Neuronal stem cell (in vitro differentiated cells): Measurements from ENCODE around the gene UBE2L3.

Source experiments
- DNase-seq: peaks from one replicate; pipeline ENCODE4 v3.0.0-alpha.2; 2013; ENCODE audit warnings: low spot score
- H2AFZ ChIP-seq: one replicate; pipeline ENCODE4 v1.6.1; 2013; ENCODE audit warnings: mild to moderate bottlenecking, low read length, inconsistent platforms
- H2AK5ac ChIP-seq: 2 replicates; pipeline ENCODE4 v1.6.1; 2013; ENCODE audit warnings: low read depth, mild to moderate bottlenecking, inconsistent platforms, low read length, moderate library complexity, mixed read lengths
- H2BK120ac ChIP-seq: 2 replicates; pipeline ENCODE4 v1.6.1; 2013; ENCODE audit warnings: low read depth, mild to moderate bottlenecking, inconsistent platforms, low read length, moderate library complexity, mixed read lengths
- H2BK12ac ChIP-seq: one replicate; pipeline ENCODE4 v1.6.1; 2013; ENCODE audit warnings: low read length, inconsistent platforms
- H2BK15ac ChIP-seq: 2 replicates; pipeline ENCODE4 v1.6.1; 2013; ENCODE audit warnings: mild to moderate bottlenecking, low read length, inconsistent platforms, mixed read lengths
- H2BK5ac ChIP-seq: one replicate; pipeline ENCODE4 v1.6.1; 2013; ENCODE audit warnings: inconsistent platforms, mild to moderate bottlenecking, low read length, moderate library complexity
- H3K14ac ChIP-seq: one replicate; pipeline ENCODE4 v1.6.1; 2013; ENCODE audit warnings: low read length, inconsistent platforms
- H3K18ac ChIP-seq: 2 replicates; pipeline ENCODE4 v1.6.1; 2013; ENCODE audit warnings: low read length, inconsistent platforms
- H3K23ac ChIP-seq: 2 replicates; pipeline ENCODE4 v1.6.1; 2013; ENCODE audit warnings: low read depth, mild to moderate bottlenecking, mixed read lengths, low read length, inconsistent platforms; ENCODE audit not compliant: poor library complexity
- H3K27ac ChIP-seq: replicated peaks from 3 replicates; pipeline ENCODE4 v1.5.1; 2013; ENCODE audit warnings: low read length, inconsistent platforms
- H3K27me3 ChIP-seq, 3 experiments: 2 replicates each; pipeline ENCODE4 v1.6.1; 2013; ENCODE audit warnings: low read length in 3 of 3, mild to moderate bottlenecking in 2 of 3, inconsistent platforms in 1 of 3, low read depth in 1 of 3, mixed read lengths in 1 of 3, moderate library complexity in 1 of 3; ENCODE audit not compliant: control insufficient read depth in 3 of 3, insufficient read depth in 3 of 3
- H3K36me3 ChIP-seq, 2 donors: replicated peaks in 1 of 2; 2 replicates each; pipeline ENCODE4 v1.6.1; 2013; ENCODE audit warnings: low read length in 2 of 2; ENCODE audit not compliant: control insufficient read depth in 2 of 2, insufficient read depth in 2 of 2
- H3K4ac ChIP-seq: 2 replicates; pipeline ENCODE4 v1.6.1; 2013; ENCODE audit warnings: inconsistent platforms, mild to moderate bottlenecking, low read length, moderate library complexity
- H3K4me1 ChIP-seq, 2 donors: 1 replicate in 1 of 2; 2 replicates in 1 of 2; pipeline ENCODE4 v1.6.1; 2013; ENCODE audit warnings: low read length in 2 of 2, low read depth in 1 of 2; ENCODE audit not compliant: control insufficient read depth in 2 of 2, insufficient read depth in 1 of 2
- H3K4me2 ChIP-seq: one replicate; pipeline ENCODE4 v1.6.1; 2013; ENCODE audit warnings: mild to moderate bottlenecking, low read length, inconsistent platforms; ENCODE audit not compliant: insufficient read depth, poor library complexity, severe bottlenecking
- H3K4me3 ChIP-seq, 2 donors: 2 replicates each; pipeline ENCODE4 v1.5.1; 2013; ENCODE audit warnings: low read length in 2 of 2, mild to moderate bottlenecking in 2 of 2, inconsistent platforms in 1 of 2, moderate library complexity in 1 of 2
- H3K79me1 ChIP-seq: one replicate; pipeline ENCODE4 v1.6.1; 2013; ENCODE audit warnings: low read depth, mild to moderate bottlenecking, inconsistent platforms, low read length, moderate library complexity
- H3K9ac ChIP-seq: one replicate; pipeline ENCODE4 v1.6.1; 2013; ENCODE audit warnings: mild to moderate bottlenecking, low read depth, low read length, inconsistent platforms; ENCODE audit not compliant: poor library complexity
- H3K9me3 ChIP-seq, 2 donors: replicated peaks in 1 of 2; 2 replicates each; pipeline versions ENCODE3 to v1.6.1; 2013; ENCODE audit warnings: low read length in 2 of 2, mild to moderate bottlenecking in 2 of 2, inconsistent platforms in 1 of 2, low read depth in 1 of 2, mixed read lengths in 1 of 2, moderate library complexity in 1 of 2; ENCODE audit not compliant: control insufficient read depth in 2 of 2, insufficient read depth in 1 of 2
- H4K8ac ChIP-seq: one replicate; pipeline ENCODE4 v1.6.1; 2013; ENCODE audit warnings: low read depth, mild to moderate bottlenecking, inconsistent platforms, low read length, moderate library complexity
- H4K91ac ChIP-seq: one replicate; pipeline ENCODE4 v1.6.1; 2013; ENCODE audit warnings: low read length, low read depth, mild to moderate bottlenecking, inconsistent platforms; ENCODE audit not compliant: poor library complexity
- WGBS, 2 donors: extraction: QIAGEN DNeasy Blood & Tissue Kit; methylation state at CpG; one replicate each; pipeline ENCODE4 v1.1.7; 2013; ENCODE audit warnings: missing lambda C conversion rate in 2 of 2, mixed read lengths in 1 of 2; ENCODE audit not compliant: insufficient read length in 2 of 2, insufficient replicate concordance in 1 of 2; ENCODE audit errors: extremely low coverage in 2 of 2; 5-methylcytosine and 5-hydroxymethylcytosine counted together

UBE2L3 gene

DNA sequence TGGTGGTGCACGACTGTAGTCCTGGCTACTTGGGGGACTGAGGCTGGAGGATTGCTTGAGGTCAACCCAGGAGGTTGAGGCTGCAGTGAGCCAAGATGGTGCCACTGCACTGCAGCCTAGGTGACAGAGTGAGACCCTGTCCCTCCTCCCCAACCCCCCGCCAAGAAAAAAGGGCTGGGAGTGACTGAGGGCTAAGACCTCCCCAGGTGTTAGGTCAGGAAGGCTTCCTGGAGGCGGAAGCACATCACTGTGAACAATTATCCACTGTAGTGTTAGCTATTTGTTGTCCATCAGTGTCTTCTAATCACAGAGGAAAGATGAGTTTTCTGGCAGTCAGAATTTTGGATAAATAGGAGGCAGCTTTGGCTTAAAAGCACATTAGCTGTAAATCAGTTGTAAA, 53.5 kb downstream of the UBE2L3 start:
- peaks cover 16 to 69% of the 10 kb centered on the region in 2 donors for H3K36me3 ChIP-seq
- no peak overlapping the region for H3K27ac ChIP-seq
- H3K9me3 ChIP-seq: no peaks in the 10 kb centered on the region
- no peak overlapping the region for H3K4ac ChIP-seq
- no peak overlapping the region for H3K14ac ChIP-seq
- no CpG with 5 or more reads among the region's 3 CpGs for WGBS, 2 donors
- no peak overlapping the region for H2AK5ac ChIP-seq
- H3K79me1 ChIP-seq: peaks cover 6% of the 10 kb centered on the region
- H3K4me2 ChIP-seq: no peak overlapping the region
- no peak overlapping the region for H2BK5ac ChIP-seq
- no peak overlapping the region for H2BK12ac ChIP-seq
- no peak overlapping the region for H3K18ac ChIP-seq
- H2AFZ ChIP-seq: no peak overlapping the region
- H2BK15ac ChIP-seq: no peak overlapping the region
- no peak overlapping the region for H4K91ac ChIP-seq
- H3K23ac ChIP-seq: no peak overlapping the region
- H3K4me1 ChIP-seq: peaks cover 2 to 5% of the 10 kb centered on the region in 2 donors
- H3K4me3 ChIP-seq: no peak overlapping the region
- no peaks in the 10 kb centered on the region for H3K27me3 ChIP-seq
- DNase-seq: no peak
- peak overlapping the region; percentile 61 for H3K9ac ChIP-seq
- H4K8ac ChIP-seq: no peak overlapping the region
- H2BK120ac ChIP-seq: no peak overlapping the region

DNA sequence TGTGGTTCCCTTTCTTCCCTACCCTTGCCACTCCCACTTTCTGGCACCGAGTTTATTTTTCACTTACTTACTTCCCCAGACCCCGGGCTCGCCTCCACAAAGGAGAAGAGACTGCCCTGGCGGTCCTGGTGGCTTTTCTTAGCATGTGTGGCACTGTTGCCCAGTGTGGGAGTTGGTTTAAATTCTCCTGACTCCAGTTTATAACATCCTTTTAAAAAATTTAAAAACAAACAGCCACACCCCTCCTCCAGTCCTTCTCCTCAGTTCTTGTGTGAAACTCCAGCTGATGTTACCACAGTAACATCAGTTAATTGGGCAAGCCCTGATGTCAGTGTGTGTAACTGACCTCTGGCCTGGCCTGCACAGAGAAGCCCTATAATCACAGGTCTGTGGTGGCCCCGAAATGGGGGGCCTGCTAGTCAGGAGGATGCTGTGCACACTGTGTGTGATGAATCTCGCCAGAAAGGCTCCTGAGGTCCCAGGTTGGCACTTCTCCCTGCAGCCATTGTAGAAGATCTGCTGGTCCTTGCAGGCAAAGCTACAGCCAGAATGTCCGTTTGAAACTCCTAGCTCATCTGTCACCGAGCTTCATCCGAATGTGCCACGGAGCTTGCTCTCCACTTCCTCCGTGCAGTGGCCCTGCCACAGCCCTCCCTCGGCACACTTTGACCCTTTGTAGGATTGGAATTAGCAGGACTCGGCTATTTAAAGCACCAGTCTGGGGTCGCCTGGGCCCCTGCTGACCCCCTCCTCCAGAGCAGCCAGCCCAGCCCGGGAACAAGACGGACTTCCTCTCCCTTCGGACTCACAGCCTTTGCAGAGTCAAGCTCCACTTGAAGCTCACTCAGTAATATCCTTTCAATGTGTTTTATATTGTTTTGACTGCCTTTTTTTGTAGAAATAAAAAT, 54.8 kb downstream of the UBE2L3 start:
- no peak overlapping the region for H3K18ac ChIP-seq
- H2BK5ac ChIP-seq: no peak overlapping the region
- peaks cover 6% of the 10 kb centered on the region for H3K79me1 ChIP-seq
- H4K8ac ChIP-seq: no peak overlapping the region
- H2AFZ ChIP-seq: no peak overlapping the region
- no CpG with 5 or more reads among the region's 17 CpGs for WGBS, 2 donors
- peaks cover 19 to 73% of the 10 kb centered on the region in 2 donors for H3K36me3 ChIP-seq
- no peak overlapping the region for H3K4me3 ChIP-seq
- H3K27ac ChIP-seq: no peak overlapping the region
- no peak overlapping the region for H2AK5ac ChIP-seq
- H3K27me3 ChIP-seq: no peaks in the 10 kb centered on the region
- no peaks in the 10 kb centered on the region for H3K9me3 ChIP-seq
- H3K4me2 ChIP-seq: no peak overlapping the region
- DNase-seq: no peak
- H3K23ac ChIP-seq: peak overlapping the region; percentile 49
- no peak overlapping the region for H2BK15ac ChIP-seq
- H3K14ac ChIP-seq: no peak overlapping the region
- no peak overlapping the region for H3K9ac ChIP-seq
- H2BK12ac ChIP-seq: no peak overlapping the region
- no peak overlapping the region for H2BK120ac ChIP-seq
- peaks cover 2 to 5% of the 10 kb centered on the region in 2 donors for H3K4me1 ChIP-seq
- H4K91ac ChIP-seq: no peak overlapping the region
- H3K4ac ChIP-seq: no peak overlapping the region

DNA sequence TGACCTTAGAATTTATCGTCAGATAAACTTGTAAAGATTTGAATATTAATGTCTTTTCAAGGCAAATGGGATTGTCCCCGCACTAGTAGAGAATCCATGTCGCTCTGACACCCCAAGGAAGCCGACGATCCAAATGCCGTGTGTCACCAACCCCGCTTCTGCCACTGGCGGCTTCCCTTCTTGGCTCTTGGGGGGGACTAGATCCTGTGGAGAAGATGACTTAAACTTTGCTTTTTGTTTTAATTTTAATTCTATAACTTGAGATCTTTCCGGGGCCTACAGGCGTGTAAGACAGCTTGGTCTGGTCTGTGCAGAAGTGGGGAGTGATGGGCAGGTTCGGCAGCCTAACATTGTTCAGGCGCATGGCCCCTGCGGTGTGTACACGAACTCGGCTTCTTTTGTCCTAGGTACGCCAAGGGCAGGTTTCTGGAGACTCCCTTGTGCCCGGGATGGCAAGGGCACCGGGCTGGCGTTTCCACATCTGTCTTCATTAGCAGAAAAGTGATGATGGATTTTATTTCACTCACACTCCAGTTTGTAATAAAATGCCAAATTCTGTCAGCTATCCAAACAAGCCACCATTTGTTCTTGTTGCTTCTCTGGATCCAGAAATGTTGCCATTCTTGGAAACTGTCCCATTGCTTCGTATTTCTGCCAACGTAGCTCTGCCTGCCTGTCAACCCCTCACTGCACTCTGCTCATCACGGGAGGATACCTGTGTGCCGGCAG, 55.6 kb downstream of the UBE2L3 start:
- H4K8ac ChIP-seq: no peak overlapping the region
- H3K4ac ChIP-seq: no peak overlapping the region
- no peaks in the 10 kb centered on the region for H3K27me3 ChIP-seq
- H3K14ac ChIP-seq: no peak overlapping the region
- H2AK5ac ChIP-seq: no peak overlapping the region
- H3K18ac ChIP-seq: no peak overlapping the region
- H3K79me1 ChIP-seq: peaks cover 7% of the 10 kb centered on the region
- H3K4me3 ChIP-seq: no peak overlapping the region
- WGBS, 2 donors: no CpG with 5 or more reads among the region's 23 CpGs
- no peak for DNase-seq
- H4K91ac ChIP-seq: no peak overlapping the region
- no peak overlapping the region for H2BK15ac ChIP-seq
- peaks cover 3 to 5% of the 10 kb centered on the region in 2 donors for H3K4me1 ChIP-seq
- H3K9me3 ChIP-seq: peaks cover 0 to 1% of the 10 kb centered on the region in 2 donors
- peaks cover 20 to 73% of the 10 kb centered on the region in 2 donors for H3K36me3 ChIP-seq
- H2BK120ac ChIP-seq: no peak overlapping the region
- no peak overlapping the region for H3K9ac ChIP-seq
- no peak overlapping the region for H3K27ac ChIP-seq
- no peak overlapping the region for H2AFZ ChIP-seq
- no peak overlapping the region for H2BK5ac ChIP-seq
- no peak overlapping the region for H3K4me2 ChIP-seq
- H2BK12ac ChIP-seq: no peak overlapping the region
- H3K23ac ChIP-seq: peak overlapping the region; percentile 68

DNA sequence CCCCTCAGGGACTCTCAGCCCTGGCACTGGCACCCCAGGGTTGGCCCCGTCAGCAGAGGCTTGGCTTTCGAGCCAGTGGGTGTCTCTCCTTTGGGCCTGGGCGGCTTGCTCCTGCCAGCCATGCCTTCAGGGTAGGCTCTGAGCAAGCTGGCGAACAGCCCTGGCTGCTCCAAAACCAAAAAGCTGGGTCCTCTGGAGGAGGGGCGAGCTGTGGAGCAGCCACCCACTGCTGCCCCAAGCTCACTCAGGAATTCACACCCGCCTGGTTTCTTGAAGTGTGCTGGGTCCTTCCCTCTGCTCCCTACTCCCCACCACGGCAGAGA, 56.1 kb downstream of the UBE2L3 start:
- no peak overlapping the region for H2BK5ac ChIP-seq
- H2BK120ac ChIP-seq: no peak overlapping the region
- H3K4ac ChIP-seq: no peak overlapping the region
- peak overlapping the region; percentile 68 for H3K23ac ChIP-seq
- no peak overlapping the region for H4K8ac ChIP-seq
- H2AFZ ChIP-seq: no peak overlapping the region
- no peak overlapping the region for H3K9ac ChIP-seq
- no CpG with 5 or more reads among the region's 7 CpGs for WGBS, 2 donors
- H3K9me3 ChIP-seq: peaks cover 0 to 3% of the 10 kb centered on the region in 2 donors
- no peak overlapping the region for H3K27ac ChIP-seq
- no peak overlapping the region for H3K4me3 ChIP-seq
- H2BK15ac ChIP-seq: no peak overlapping the region
- no peak overlapping the region for H3K4me2 ChIP-seq
- H3K18ac ChIP-seq: no peak overlapping the region
- no peak overlapping the region for H2AK5ac ChIP-seq
- H3K36me3 ChIP-seq: peaks cover 23 to 77% of the 10 kb centered on the region in 2 donors
- no peak for DNase-seq
- H3K14ac ChIP-seq: peak overlapping the region; percentile 6
- H3K27me3 ChIP-seq: no peaks in the 10 kb centered on the region
- H3K79me1 ChIP-seq: peaks cover 11% of the 10 kb centered on the region
- peaks cover 5 to 6% of the 10 kb centered on the region in 2 donors for H3K4me1 ChIP-seq
- no peak overlapping the region for H2BK12ac ChIP-seq
- no peak overlapping the region for H4K91ac ChIP-seq
